SK-N-SH treated with all-trans-retinoic acid at 6 μM for 48 hours (cell line): Measurements from ENCODE around the gene RAMP2.

Experiments
- ATAC-seq: fragments of 200-7000 bp; cut with Tn5 transposase; 3 replicates; pipeline ENCODE4 v1.9.1; 2020; ENCODE audit warnings: mild to moderate bottlenecking, moderate library complexity
- BACH2 ChIP-seq: fragments of 250-450 bp; sonication (Bioruptor Pico); IDR thresholded peaks from 2 replicates; pipeline ENCODE4 v1.9.0; 2021; ENCODE audit warnings: mild to moderate bottlenecking, borderline replicate concordance
- CREB5 ChIP-seq: fragments of 250-450 bp; sonication (Bioruptor Pico); IDR thresholded peaks from 2 replicates; pipeline ENCODE4 v1.5.1; 2020; ENCODE audit warnings: low read depth, mild to moderate bottlenecking, moderate library complexity
- CSDC2 ChIP-seq: fragments of 250-450 bp; sonication (Bioruptor Pico); IDR thresholded peaks from 2 replicates; pipeline ENCODE4 v1.5.0; 2020; ENCODE audit warnings: mild to moderate bottlenecking, moderate library complexity
- CSRNP3 ChIP-seq: fragments of 250-450 bp; sonication (Bioruptor Pico); IDR thresholded peaks from 2 replicates; pipeline ENCODE4 v1.5.1; 2021; ENCODE audit warnings: mild to moderate bottlenecking, moderate library complexity
- ESRRG ChIP-seq: fragments of 250-450 bp; sonication (Bioruptor Pico); IDR thresholded peaks from 2 replicates; pipeline ENCODE4 v1.6.1; 2021; ENCODE audit warnings: mild to moderate bottlenecking
- GLIS3 ChIP-seq: fragments of 250-450 bp; sonication (Bioruptor Pico); IDR thresholded peaks from 2 replicates; pipeline ENCODE4 v1.5.0; 2020; ENCODE audit warnings: mild to moderate bottlenecking, moderate library complexity
- ISL1 ChIP-seq: fragments of 250-450 bp; sonication (Bioruptor Pico); IDR thresholded peaks from 2 replicates; pipeline ENCODE4 v2.1.2; 2022; ENCODE audit warnings: mild to moderate bottlenecking, moderate library complexity
- OSR1 ChIP-seq: fragments of 250-450 bp; sonication (Bioruptor Pico); IDR thresholded peaks from 2 replicates; pipeline ENCODE4 v1.8.0; 2022; ENCODE audit warnings: moderate library complexity, mild to moderate bottlenecking, inconsistent platforms
- PATZ1 ChIP-seq: fragments of 250-450 bp; sonication (Bioruptor Pico); IDR thresholded peaks from 2 replicates; pipeline ENCODE4 v1.8.0; 2020; ENCODE audit warnings: mild to moderate bottlenecking, moderate library complexity, borderline replicate concordance
- POU6F1 ChIP-seq: fragments of 250-450 bp; sonication (Bioruptor Pico); IDR thresholded peaks from 2 replicates; pipeline ENCODE4 v1.8.0; 2021; ENCODE audit warnings: low read depth, mild to moderate bottlenecking, moderate library complexity, borderline replicate concordance
- PPARA ChIP-seq: fragments of 250-450 bp; sonication (Bioruptor Pico); IDR thresholded peaks from 2 replicates; pipeline ENCODE4 v1.5.0; 2020; ENCODE audit warnings: mild to moderate bottlenecking, borderline replicate concordance
- RARB ChIP-seq: fragments of 250-450 bp; sonication (Bioruptor Pico); IDR thresholded peaks from 2 replicates; pipeline ENCODE4 v1.8.0; 2021; ENCODE audit warnings: mild to moderate bottlenecking, moderate library complexity
- SNAI2 ChIP-seq: fragments of 250-450 bp; sonication (Bioruptor Pico); IDR thresholded peaks from 2 replicates; pipeline ENCODE4 v1.5.0; 2020; ENCODE audit warnings: mild to moderate bottlenecking, moderate library complexity
- TOX ChIP-seq: fragments of 250-450 bp; sonication (Bioruptor Pico); IDR thresholded peaks from 2 replicates; pipeline ENCODE4 v1.8.0; 2021; ENCODE audit warnings: mild to moderate bottlenecking, moderate library complexity, borderline replicate concordance
- TSHZ2 ChIP-seq: fragments of 250-450 bp; sonication (Bioruptor Pico); IDR thresholded peaks from 2 replicates; pipeline ENCODE4 v1.5.0; 2020; ENCODE audit warnings: mild to moderate bottlenecking, moderate library complexity
- ZC3H10 ChIP-seq: fragments of 250-450 bp; sonication (Bioruptor Pico); IDR thresholded peaks from 2 replicates; pipeline ENCODE4 v1.5.1; 2021; ENCODE audit warnings: mild to moderate bottlenecking, moderate library complexity
- ZFP3 ChIP-seq: fragments of 250-450 bp; sonication (Bioruptor Pico); IDR thresholded peaks from 2 replicates; pipeline ENCODE4 v1.5.0; 2020; ENCODE audit warnings: mild to moderate bottlenecking, moderate library complexity
- ZFP30 ChIP-seq: fragments of 450-650 bp; formaldehyde crosslinking; IDR thresholded peaks from 2 replicates; pipeline ENCODE4 v1.5.0; 2022; ENCODE audit warnings: mild to moderate bottlenecking, moderate library complexity
- ZNF565 ChIP-seq: fragments of 450-650 bp; formaldehyde crosslinking; conservative IDR thresholded peaks from 2 replicates; pipeline ENCODE4 v1.5.0; 2020; ENCODE audit warnings: low read depth, mild to moderate bottlenecking, moderate library complexity
- ZNF70 ChIP-seq: fragments of 450-650 bp; formaldehyde crosslinking; IDR thresholded peaks from 2 replicates; pipeline ENCODE4 v1.5.0; 2020; ENCODE audit warnings: mild to moderate bottlenecking, moderate library complexity
- ZNF8 ChIP-seq: fragments of 450-650 bp; formaldehyde crosslinking; IDR thresholded peaks from 2 replicates; pipeline ENCODE4 v1.5.0; 2020; ENCODE audit warnings: mild to moderate bottlenecking, moderate library complexity

Gene RAMP2

GRCh38 chr17:42772945-42773289, 11.9 kb downstream of the RAMP2 start:
- ATAC-seq, result peak; percentile 29
- TF ChIP-seq POU6F1 (CRISPR knock-in tag) (no peak), ZC3H10 (CRISPR knock-in tag) (no peak), ZFP30 (no peak), ZNF8 (CRISPR knock-in tag) (no peak), BACH2 (no peak), CSRNP3 (CRISPR knock-in tag) (no peak), TOX (CRISPR knock-in tag) (no peak), SNAI2 (CRISPR knock-in tag) (no peak), ESRRG (no peak), ZFP3 (no peak), CSDC2 (no peak), ZNF565 (CRISPR knock-in tag) (no peak), PPARA (no peak), OSR1 (CRISPR knock-in tag) (no peak), ISL1 (CRISPR knock-in tag) (no peak), GLIS3 (CRISPR knock-in tag) (no peak), CREB5 (CRISPR knock-in tag) (no peak), TSHZ2 (CRISPR knock-in tag) (no peak), ZNF70 (CRISPR knock-in tag) (no peak)

GRCh38 chr17:42773290-42774035, 12.4 kb downstream of the RAMP2 start, which contains the start of gene VPS25:
TSS of gene VPS25 (plus strand) at chr17:42773449. CDS start at chr17:42773476, 27 bp downstream.
- ATAC-seq, result peak; percentile 99
- TF ChIP-seq TSHZ2 (CRISPR knock-in tag) (0 out of 2 replicates have a peak, but pooled peaks have one; percentile 36), ZNF70 (CRISPR knock-in tag) (no peak), OSR1 (CRISPR knock-in tag) (no peak), CREB5 (CRISPR knock-in tag) (no peak), ZNF565 (CRISPR knock-in tag) (no peak), ISL1 (CRISPR knock-in tag) (no peak), GLIS3 (CRISPR knock-in tag) (no peak), ESRRG (no peak), ZC3H10 (CRISPR knock-in tag) (no peak), ZNF8 (CRISPR knock-in tag) (peak; percentile 8; the same call in 1 of the 2 replicates), PPARA (no peak), ZFP3 (no peak), RARB (CRISPR knock-in tag) (no peak), PATZ1 (no peak)
- TF ChIP-seq, all 23 proteins: peak for 2
